Natural killer cell (primary cell): ENCODE measurements around the gene SLCO1A2. TPM values are rescaled to one million over a fixed set of nuclear protein-coding genes. Genes with fewer than 3 reads are reported as not detected.

Experiments used
- ATAC-seq, 3 donors: fragments of 150-1000 bp in 2 of 3; fragments of 200-7000 bp in 1 of 3; cut with Tn5 transposase; 1 replicate in 1 of 3; 2 replicates in 2 of 3; pipeline ENCODE4 v1.10.0; 2021; ENCODE audit warnings: mild to moderate bottlenecking in 2 of 3, moderate library complexity in 2 of 3
- DNase-seq, 2 donors: peaks; one replicate each; pipeline versions ENCODE4 v3.0.0 to v3.0.0-alpha.2; 2013 to 2021; ENCODE audit warnings: mixed read lengths in 1 of 2
- H3K27ac ChIP-seq: one replicate; pipeline ENCODE4 v1.5.1; 2013; ENCODE audit warnings: mild to moderate bottlenecking, low read length
- H3K27me3 ChIP-seq: one replicate; pipeline ENCODE4 v1.6.1; 2013; ENCODE audit warnings: low read length; ENCODE audit not compliant: control insufficient read depth, insufficient read depth
- H3K36me3 ChIP-seq: one replicate; pipeline ENCODE4 v1.6.1; 2013; ENCODE audit warnings: low read length; ENCODE audit not compliant: control insufficient read depth, insufficient read depth
- H3K4me1 ChIP-seq: one replicate; pipeline ENCODE4 v1.6.1; 2013; ENCODE audit warnings: low read length; ENCODE audit not compliant: control insufficient read depth, insufficient read depth
- H3K4me3 ChIP-seq: one replicate; pipeline ENCODE4 v1.5.1; 2013; ENCODE audit warnings: low read length
- H3K9me3 ChIP-seq: one replicate; pipeline ENCODE4 v1.6.1; 2013; ENCODE audit warnings: low read length; ENCODE audit not compliant: control insufficient read depth, insufficient read depth
- H3K27ac Mint-ChIP-seq, 2 donors: one replicate each; pipeline ENCODE4 v1.8.0; 2022; ENCODE audit warnings: mild to moderate bottlenecking in 2 of 2, mixed read lengths in 2 of 2, moderate library complexity in 1 of 2
- H3K27me3 Mint-ChIP-seq, 2 donors: one replicate each; pipeline ENCODE4 v1.8.0; 2022; ENCODE audit warnings: low read depth in 2 of 2, mixed read lengths in 2 of 2
- H3K36me3 Mint-ChIP-seq: one replicate; pipeline ENCODE4 v1.8.0; 2022; ENCODE audit warnings: mixed read lengths
- H3K4me1 Mint-ChIP-seq, 2 donors: one replicate each; pipeline ENCODE4 v1.8.0; 2022; ENCODE audit warnings: mixed read lengths in 2 of 2
- H3K4me3 Mint-ChIP-seq: one replicate; pipeline ENCODE4 v1.8.0; 2022; ENCODE audit warnings: mild to moderate bottlenecking, moderate library complexity, mixed read lengths
- H3K9me3 Mint-ChIP-seq, 2 donors: one replicate each; pipeline ENCODE4 v1.8.0; 2022; ENCODE audit warnings: mixed read lengths in 2 of 2
- WGBS: methylation state at CpG from one replicate; pipeline ENCODE4 v1.1.7; 2013; ENCODE audit warnings: missing lambda C conversion rate; ENCODE audit not compliant: insufficient coverage; 5-methylcytosine and 5-hydroxymethylcytosine counted together
- intact Hi-C: fragments of 100-400 bp; cut with micrococcal nuclease; formaldehyde crosslinking; loops from one replicate; pipeline ENCODE4 v1.14.2; 2022
- total RNA-seq, 4 donors: library from RNA; stranded (reverse); fragments of 120-200 nt in 1 of 4; gene quantifications; one replicate each; pipeline versions ENCODE4 v1.2.3 to v1.2.4, GENCODE V29; 2013 to 2022
- TF ChIP-seq, protein P1 (sequence below): fragments of 200-600 bp; IDR thresholded peaks from one replicate; pipeline ENCODE4 v1.8.0; 2022; ENCODE audit warnings: antibody characterized with exemption

The SLCO1A2 gene
- total RNA-seq, 3 donors from 2014 or later (not counting 1 experiment from before 2014, with no cell fraction given) = not detected

- Histone ChIP-seq H3K4me3 (no peak overlapping the region), H3K27me3 (no peaks in the 10 kb centered on the region), H3K36me3 (no peaks in the 10 kb centered on the region), H3K9me3 (no peaks in the 10 kb centered on the region), H3K27ac (no peak overlapping the region), H3K4me1 (no peaks in the 10 kb centered on the region)
- no peaks in the 10 kb centered on the region for H3K27me3 Mint-ChIP-seq
- no peaks in the 10 kb centered on the region for H3K36me3 Mint-ChIP-seq
- TF ChIP-seq, protein P1, sequence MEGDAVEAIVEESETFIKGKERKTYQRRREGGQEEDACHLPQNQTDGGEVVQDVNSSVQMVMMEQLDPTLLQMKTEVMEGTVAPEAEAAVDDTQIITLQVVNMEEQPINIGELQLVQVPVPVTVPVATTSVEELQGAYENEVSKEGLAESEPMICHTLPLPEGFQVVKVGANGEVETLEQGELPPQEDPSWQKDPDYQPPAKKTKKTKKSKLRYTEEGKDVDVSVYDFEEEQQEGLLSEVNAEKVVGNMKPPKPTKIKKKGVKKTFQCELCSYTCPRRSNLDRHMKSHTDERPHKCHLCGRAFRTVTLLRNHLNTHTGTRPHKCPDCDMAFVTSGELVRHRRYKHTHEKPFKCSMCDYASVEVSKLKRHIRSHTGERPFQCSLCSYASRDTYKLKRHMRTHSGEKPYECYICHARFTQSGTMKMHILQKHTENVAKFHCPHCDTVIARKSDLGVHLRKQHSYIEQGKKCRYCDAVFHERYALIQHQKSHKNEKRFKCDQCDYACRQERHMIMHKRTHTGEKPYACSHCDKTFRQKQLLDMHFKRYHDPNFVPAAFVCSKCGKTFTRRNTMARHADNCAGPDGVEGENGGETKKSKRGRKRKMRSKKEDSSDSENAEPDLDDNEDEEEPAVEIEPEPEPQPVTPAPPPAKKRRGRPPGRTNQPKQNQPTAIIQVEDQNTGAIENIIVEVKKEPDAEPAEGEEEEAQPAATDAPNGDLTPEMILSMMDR = no peak
- intact Hi-C loops = no loop called here
- no peak for ATAC-seq
- 57% methylated on average over 1 of the region's 1 CpG for WGBS
- H3K9me3 Mint-ChIP-seq = no peaks in the 10 kb centered on the region
- H3K27ac Mint-ChIP-seq = no peak overlapping the region
- no peak overlapping the region for H3K4me3 Mint-ChIP-seq
- no peaks in the 10 kb centered on the region for H3K4me1 Mint-ChIP-seq
- no peak for DNase-seq
These were observed 25.9 kb downstream of the SLCO1A2 start for GRCh38 chr12:21308785-21309184.

- DNase-seq (no peak), ATAC-seq (no peak)
- TF ChIP-seq, protein P1 = no peak
- intact Hi-C loops = no loop called here
- Histone ChIP-seq H3K4me3 (no peak overlapping the region), H3K36me3 (no peaks in the 10 kb centered on the region), H3K27me3 (no peaks in the 10 kb centered on the region), H3K4me1 (no peaks in the 10 kb centered on the region), H3K9me3 (no peaks in the 10 kb centered on the region), H3K27ac (no peak overlapping the region)
- peaks cover 0 to 12% of the 10 kb centered on the region in 2 donors for H3K27me3 Mint-ChIP-seq
- H3K4me1 Mint-ChIP-seq = no peaks in the 10 kb centered on the region
- H3K4me3 Mint-ChIP-seq = no peak overlapping the region
- H3K9me3 Mint-ChIP-seq = no peaks in the 10 kb centered on the region
- H3K36me3 Mint-ChIP-seq = no peaks in the 10 kb centered on the region
- no peak overlapping the region for H3K27ac Mint-ChIP-seq
- 97% methylated on average over 1 of the region's 1 CpG for WGBS
These were observed 29.1 kb downstream of the SLCO1A2 start for GRCh38 chr12:21305661-21306060.

DNA sequence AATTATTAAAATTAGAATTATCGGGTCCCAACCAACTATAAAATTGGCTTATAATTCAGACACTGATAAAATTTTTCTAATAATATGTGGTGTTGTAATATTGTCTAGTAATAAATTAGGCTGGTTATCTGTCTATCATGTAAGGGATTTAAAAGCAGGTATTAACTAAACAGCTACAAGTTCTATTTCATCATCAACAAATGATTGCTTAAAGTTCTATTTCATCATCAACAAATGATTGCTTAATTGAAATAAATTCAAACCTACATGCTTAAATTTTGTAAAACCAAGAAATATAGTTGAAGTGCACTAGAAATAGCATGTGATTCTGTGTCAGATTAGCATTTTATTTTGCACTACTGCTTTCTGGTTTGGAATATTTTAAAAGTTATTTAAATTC is 34.1 kb downstream of the SLCO1A2 start:
- ATAC-seq (no peak), DNase-seq (no peak)
- Histone ChIP-seq H3K27ac (no peak overlapping the region), H3K4me3 (no peak overlapping the region), H3K36me3 (no peaks in the 10 kb centered on the region), H3K27me3 (no peaks in the 10 kb centered on the region), H3K4me1 (no peaks in the 10 kb centered on the region), H3K9me3 (no peaks in the 10 kb centered on the region)
- Mint-ChIP-seq H3K9me3 (no peaks in the 10 kb centered on the region), H3K27me3 (peaks cover 0 to 12% of the 10 kb centered on the region in 2 donors), H3K27ac (no peak overlapping the region), H3K4me1 (no peaks in the 10 kb centered on the region), H3K36me3 (no peaks in the 10 kb centered on the region), H3K4me3 (no peak overlapping the region)
- WGBS = no CpG with 5 or more reads among the region's 1 CpG
- intact Hi-C loops = no loop called here
- TF ChIP-seq, protein P1 = no peak

DNA sequence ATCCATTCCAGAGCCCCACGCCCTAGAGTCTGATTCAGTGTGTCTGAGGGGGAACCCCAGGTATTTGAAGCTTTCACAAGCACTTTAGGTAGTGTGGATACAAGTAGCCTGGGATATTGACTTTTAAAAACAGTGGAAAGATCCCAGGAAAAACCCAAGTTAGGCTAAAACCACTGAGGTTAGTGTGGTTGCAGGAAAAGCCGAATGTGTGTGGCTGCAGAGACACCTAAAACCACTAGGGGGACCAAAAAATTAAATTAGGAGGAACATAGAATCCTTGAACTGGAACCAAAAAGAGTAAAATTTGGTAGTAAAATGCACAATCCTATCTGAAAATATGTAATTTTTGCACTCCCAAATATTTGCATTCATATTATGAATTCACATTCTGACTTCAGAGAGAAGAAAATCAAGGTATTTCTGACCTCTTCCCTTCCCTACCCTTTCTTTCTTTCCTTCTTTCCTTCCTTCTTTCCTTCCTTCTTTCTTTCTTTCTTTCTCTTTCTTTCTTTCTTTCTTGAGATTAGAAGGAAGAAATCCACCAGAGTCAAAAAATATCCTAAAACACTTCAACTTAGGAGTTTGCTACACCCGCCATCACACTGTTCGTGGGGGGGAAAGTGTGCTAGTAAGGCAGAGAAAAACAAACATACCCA is 37.8 kb downstream of the SLCO1A2 start:
- peaks cover 0 to 3% of the 10 kb centered on the region in 2 donors for H3K27me3 Mint-ChIP-seq
- no peak for ATAC-seq
- Histone ChIP-seq H3K27me3 (no peaks in the 10 kb centered on the region), H3K36me3 (no peaks in the 10 kb centered on the region), H3K27ac (no peak overlapping the region), H3K9me3 (no peaks in the 10 kb centered on the region), H3K4me1 (no peaks in the 10 kb centered on the region), H3K4me3 (no peak overlapping the region)
- no peaks in the 10 kb centered on the region for H3K36me3 Mint-ChIP-seq
- H3K27ac Mint-ChIP-seq = no peak overlapping the region
- WGBS = 29% methylated on average over 2 of the region's 4 CpGs
- intact Hi-C loops = loop anchor here (1.0 kb wide), 1 partner anchor 383 kb away; no protein-coding TSS in a partner anchor
- no peaks in the 10 kb centered on the region for H3K9me3 Mint-ChIP-seq
- no peak overlapping the region for H3K4me3 Mint-ChIP-seq
- DNase-seq = peak in 1 of 2 donors; percentile 38
- TF ChIP-seq, protein P1 = peak; percentile 70
- H3K4me1 Mint-ChIP-seq = no peaks in the 10 kb centered on the region
